HG02798 (cell line): ENCODE measurements around the gene ABCC6.
"Not testable (repeated sequence)": the region's sequence is repeated elsewhere in the genome, so short reads cannot be mapped to it uniquely, and the experiment has no call there.

Source experiments
- ATAC-seq: cut with Tn5 transposase; IDR thresholded peaks from one replicate; pipeline ENCODE4 v1.9.1; 2021; ENCODE audit warnings: mild to moderate bottlenecking; ENCODE audit not compliant: unreplicated experiment, poor library complexity

The ABCC6 gene

DNA sequence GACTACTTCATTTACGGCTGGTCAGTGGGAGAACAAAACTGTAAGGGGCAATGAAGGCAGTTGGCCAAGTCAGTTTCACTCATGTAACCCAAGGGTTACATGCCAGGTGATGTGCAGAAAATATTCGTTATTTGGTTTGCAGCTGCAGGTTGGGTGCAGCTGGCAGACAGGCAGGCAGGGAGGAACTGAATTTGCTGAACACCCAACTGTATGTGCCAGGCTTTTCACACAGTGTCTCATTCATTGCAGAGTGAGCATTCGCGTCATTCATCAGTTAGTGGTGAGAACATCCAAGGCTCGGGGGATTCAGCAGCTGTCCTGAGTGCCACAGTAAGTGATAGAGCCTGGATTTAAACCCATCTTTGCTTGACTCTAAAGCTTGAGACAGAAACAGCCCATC, 59.7 kb downstream of the ABCC6 start:
- no peak for ATAC-seq

DNA sequence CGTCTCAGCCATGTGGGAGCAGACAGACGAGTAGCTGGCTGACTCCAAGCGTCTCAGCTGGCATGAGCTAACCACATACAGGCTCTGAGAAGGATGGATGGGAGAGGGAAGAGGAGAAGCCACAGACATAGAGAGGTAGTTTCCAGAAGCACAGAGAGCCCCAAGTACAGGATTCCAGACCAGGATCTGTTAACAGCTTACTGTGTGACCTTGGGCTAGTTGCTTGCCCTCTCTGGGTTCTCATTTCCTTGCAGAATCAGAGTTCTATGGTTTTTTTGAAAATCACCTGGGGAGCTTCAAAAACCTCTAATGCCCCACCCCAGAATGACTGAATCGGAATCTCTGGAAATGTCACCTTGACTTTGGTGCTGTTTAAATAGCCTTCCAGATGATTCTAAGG, 60.2 kb downstream of the ABCC6 start:
- no peak for ATAC-seq

DNA sequence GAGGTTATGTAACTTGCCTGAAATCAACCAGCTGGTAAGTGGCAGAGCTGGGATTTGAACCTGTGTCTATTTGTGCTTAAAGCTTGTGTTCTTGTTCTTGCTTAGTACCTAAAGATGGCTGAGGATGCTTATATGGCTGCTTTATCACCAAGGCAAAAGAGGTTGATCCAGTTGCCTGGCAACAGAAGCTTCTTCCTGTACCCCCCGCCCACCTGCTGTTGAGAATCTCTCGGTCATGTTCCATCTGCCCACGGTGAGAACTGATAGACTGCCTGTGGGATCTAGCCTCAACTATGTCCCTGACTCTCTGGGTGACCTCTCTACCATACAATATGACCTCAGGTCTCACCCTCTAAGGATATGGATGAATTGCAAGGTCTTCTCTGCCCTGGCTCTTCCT, 60.7 kb downstream of the ABCC6 start:
- no peak for ATAC-seq

DNA sequence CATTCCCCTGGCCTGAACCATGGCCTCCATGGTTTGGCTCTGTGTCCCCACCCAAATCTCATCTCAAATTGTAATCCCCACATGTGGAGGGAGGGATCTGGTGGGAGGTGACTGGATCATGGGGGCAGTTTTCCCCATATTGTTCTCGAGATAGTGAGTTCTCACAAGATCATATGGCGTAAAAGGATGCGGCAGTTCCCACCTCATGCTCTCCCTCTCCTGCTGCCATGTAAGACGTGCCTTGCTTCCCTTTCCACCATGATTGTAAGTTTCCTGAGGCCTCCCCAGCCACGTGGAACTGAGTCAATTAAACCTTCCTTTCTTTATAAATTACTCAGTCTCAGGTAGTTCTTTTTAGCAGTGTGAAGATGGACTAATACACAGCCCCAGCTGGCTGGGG, 61.5 kb downstream of the ABCC6 start:
- ATAC-seq: not testable (repeated sequence)

DNA sequence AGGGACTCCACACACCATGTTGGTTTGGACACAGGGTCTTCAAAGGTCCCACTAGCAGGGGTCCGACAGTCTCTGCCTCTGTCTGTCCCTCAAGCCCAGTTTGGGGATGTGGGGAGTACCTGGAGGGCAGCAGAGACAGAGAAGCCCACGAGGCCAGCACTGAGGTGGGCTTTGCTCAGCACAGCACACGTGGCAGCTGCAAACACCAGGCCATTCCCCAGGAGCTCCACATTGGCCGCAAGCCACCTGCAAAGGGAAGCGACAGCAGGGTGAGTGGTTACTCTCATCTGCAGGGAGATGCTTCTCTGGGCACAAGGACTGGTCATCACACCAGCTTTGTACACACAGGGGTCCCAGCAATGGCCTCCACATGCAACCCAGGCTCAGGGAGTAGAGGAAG, 62.0 kb downstream of the ABCC6 start:
- no peak for ATAC-seq

DNA sequence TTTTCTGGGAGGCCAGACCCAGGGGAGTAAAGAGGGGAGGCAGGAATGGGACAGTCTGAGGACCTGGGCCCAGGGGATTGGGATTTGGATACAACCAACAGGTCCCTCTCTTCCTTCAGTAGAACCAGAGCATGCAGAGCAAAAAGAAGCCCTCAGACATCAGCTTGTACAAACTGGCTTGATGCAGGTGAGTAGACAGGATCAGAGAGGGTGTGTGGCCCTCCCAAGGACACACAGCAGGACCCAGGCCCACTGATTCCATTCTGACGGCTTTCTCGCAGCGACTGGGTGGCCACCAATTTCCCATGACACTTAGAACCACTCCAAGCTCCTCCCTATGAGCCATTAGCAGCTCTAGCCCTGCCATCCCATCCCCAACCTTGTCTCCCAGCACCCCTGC, 63.6 kb downstream of the ABCC6 start:
- no peak for ATAC-seq

DNA sequence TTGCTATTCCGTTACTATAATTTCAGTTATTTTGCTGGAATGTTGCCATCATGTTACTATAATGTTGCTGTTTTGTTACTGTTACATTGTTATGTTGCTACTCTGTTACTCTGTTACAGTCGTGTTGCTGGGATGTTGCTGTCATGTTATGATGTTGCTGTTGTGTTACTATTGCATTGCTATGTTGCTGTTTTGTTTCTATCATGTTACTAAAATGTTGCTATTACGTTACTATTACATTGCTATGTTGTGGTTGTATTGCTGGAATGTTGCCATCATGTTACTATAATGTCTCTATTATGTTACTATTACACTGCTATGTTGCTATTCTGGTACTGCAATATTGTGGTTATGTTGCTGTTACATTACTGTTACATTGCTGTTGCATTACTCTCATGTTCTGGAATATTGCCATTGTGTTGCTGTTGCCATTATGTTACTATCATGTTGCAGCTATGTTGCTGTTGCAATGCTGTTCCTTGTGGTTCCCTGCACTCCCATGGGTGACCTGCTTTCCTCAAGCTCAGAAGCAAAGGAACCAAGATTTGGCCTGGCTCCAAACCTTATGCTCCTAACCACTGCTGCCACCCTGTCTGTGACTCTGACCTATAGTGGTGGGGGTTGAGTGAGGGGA, 64.4 kb downstream of the ABCC6 start:
- no peak for ATAC-seq

DNA sequence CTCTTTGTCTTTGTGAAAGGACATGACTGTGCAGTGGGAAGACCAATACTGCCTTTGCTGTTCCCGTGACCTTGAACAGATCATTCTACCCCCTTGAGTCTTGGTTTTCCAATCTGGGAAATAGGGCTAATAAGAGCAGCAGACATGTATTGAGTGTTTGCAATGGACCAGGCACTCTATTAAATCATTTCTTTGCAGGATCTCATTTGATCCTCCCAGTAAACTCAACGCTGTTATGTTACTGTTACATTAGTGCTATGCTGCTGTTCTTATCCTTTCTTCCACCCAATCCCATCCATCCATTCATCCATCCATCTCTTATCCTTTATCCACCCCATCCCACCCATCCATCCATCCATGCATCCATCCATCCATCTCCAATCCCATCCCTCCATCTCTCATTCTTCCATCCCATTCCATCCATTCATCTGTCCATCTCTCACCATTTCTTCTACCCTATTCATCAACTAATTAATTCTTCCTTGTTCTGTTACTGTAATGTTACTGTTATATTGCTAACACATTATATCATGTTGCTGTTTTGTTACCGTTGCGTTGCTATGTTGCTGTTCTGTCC, 65.1 kb downstream of the ABCC6 start:
- no peak for ATAC-seq

DNA sequence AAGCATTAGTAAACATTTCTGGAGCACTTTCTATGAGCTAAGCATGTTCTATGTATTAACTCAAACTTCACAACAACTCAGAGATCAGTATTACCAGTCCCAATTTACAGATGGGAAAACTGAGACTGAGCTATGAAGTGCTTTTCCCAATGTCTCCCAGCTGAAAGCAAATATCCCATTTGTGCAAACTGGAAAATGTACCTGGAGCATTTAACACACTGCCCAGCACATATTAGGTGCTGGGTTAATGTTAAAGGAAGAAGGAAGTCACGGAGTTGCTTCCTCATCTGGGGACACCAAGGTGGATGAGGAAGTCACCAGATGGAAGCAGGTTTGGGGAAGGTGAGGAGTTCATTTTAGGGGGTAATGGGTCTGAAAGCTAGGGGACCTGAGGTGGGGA, 66.1 kb downstream of the ABCC6 start:
- no peak for ATAC-seq

DNA sequence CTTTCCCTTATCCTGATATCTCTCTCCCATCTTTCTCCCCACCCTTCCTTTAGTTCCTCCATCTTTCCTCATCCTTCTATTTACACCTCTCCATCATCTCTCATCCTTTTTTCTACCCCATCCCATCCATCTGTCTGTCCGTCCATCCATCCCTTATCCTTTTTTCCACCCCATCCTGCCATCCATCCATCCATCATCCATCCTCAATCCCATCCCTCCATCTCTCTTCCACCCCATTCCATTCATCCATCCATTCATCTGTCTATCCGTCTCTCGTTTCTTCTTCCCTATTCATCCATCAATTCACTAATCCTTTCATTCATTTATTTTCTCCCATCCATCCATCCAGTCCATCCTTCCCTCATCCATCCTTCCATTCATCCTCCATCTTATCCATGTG, 68.1 kb downstream of the ABCC6 start:
- ATAC-seq: no peak

DNA sequence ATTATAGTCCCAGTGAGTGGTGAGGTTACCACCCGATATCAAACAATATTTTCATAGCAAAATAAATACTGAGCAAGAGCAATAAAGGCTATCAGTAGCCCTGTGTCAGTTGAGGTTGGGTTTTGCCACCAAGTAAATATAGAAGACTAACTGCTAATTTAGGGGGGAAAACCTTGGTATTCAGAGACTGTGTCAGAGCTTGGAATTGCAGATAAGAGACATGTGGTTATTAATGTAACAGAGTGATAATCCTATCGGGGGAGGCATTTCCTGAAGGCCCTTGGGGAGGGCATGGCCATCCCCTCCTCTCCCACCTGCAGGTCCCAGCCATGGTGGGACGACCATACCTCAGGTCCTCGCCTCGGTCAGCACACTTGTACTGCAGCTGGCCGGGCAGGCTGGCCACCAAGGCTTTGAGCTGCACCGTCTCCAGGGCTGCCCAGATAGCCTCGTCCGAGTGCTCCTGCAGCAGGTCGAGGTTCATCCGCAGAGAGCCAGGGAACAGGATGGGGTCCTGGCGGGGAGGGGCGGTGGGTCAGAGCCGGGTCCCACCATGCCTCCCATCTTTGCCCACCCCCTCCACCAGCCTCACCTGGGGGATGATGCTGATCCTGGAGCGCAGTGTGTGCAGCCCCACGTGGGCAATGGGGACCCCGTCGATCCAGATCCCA, 68.9 kb downstream of the ABCC6 start:
- ATAC-seq: no peak

DNA sequence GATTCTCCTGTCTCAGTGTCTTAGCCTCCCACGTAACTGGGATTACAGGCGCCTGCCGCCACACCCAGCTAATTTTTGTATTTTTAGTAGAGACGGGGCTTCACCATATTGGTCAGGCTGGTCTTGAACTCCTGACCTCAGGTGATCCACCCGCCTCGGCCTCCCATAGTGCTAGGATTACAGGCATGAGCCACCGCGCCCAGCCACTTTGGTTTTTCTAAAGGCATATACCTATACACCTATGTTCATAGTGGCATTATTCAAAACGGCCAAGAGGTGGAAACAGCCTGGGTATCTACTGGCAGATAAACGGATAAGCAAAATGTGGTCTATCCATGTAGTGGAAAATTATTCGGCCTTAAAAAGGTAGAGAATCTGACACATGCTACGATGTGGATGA, 70.3 kb downstream of the ABCC6 start:
- not testable (repeated sequence) for ATAC-seq

DNA sequence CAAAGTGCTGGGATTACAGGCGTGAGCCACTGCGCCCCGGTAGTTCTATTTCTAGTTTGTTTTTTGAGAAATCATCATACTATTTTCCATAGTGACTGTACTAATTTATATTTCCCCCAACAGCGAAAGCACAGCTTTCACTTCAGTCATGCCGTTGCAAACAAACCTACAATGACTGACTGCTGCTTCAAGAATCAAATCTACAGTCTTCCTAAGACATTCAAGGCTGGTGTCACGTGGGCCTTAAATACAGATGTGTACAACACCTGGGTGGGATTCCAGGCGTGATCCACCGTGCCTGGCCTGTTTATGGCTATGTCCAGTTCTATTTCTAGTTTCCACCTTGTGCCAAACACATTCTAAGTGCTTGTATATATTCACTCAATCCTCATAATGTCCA, 72.0 kb downstream of the ABCC6 start:
- ATAC-seq: no peak

DNA sequence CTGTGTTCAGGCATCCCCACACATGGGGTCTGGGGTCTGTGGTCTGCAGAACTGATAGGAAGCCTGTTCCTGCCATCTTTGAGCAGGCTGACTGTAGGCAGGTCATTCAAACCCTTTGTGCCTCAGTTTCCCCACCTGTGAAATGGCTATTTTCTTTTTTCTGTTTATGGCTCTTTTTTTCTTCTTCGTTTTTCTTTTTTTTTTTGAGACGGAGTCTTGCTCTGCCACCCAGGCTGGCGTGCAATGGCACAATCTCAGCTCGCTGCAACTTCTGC, 72.5 kb downstream of the ABCC6 start:
- ATAC-seq: no peak

DNA sequence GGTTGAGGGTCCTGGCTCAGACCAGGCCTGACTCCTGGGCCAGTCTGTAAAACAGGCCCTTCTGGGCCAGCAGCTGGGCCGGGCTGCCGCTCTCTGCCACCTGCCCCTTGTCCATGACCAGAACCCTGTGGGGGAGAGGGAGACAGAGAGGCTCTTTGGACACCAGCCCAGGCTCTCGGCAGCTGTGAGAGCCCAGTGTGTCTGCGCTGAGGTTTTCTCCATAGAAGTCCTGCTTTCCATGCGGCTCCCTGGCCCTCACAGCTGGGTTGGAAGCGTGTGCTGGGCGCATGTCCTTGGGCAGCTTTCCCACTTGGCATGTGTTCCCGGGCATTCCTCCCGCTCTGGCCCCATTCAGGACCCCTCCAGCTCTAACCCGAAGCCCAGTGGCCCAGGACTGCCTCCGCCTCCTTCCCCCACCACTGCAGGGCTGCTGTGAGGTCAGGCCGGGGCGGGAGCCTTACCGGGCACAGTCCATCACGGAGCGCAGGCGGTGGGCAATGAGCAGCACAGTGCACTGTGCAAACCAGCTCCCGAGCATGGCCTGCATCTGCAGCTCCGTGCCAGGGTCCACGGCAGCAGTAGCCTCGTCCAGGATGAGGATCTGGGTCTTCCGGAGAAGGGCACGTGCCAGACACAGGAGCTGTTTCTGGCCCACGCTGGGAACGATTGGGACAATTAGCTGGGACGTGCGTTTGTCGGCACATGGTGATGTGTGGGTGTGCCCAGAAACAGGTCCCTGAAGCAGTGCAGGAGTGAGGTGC, 73.0 kb downstream of the ABCC6 start:
- no peak for ATAC-seq

DNA sequence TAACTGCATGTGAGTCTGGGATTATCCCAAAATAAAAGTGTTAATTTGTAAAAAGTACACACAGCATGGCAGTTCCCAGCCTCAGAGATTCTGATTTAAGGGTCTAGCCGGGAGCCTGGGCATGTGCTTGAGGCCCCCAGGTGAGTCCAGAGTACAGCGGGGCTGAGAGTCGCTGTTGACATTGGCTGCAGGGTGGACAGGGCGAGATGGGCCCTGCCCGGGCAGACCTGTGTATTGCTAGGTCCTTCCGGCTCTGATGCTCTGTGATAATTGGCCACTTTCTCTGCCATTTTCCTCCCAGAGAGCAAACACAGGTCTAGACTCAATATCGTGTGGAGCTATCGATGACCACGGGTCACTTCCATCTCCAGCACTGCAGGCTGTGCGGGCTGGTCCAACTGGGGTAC, 73.6 kb downstream of the ABCC6 start:
- ATAC-seq: no peak

DNA sequence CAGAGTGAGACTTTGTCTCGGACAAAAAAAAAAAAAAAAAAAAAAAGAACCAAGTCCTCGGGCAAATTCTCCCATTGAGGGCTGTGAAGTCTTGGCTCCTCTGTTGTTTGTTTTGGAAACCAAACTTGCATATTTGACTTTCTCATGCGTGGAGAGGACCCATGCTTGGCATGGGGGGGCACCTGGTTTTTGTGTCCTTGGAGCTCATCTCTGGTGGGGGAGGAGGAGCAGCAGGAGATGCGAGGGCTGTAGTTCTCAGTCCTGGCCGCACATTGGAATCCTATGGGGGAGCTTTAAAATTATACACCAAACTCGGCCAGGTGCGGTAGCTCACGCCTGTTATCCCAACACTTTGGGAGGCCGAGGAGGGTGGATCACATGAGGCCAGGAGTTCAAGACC, 74.5 kb downstream of the ABCC6 start:
- no peak for ATAC-seq

DNA sequence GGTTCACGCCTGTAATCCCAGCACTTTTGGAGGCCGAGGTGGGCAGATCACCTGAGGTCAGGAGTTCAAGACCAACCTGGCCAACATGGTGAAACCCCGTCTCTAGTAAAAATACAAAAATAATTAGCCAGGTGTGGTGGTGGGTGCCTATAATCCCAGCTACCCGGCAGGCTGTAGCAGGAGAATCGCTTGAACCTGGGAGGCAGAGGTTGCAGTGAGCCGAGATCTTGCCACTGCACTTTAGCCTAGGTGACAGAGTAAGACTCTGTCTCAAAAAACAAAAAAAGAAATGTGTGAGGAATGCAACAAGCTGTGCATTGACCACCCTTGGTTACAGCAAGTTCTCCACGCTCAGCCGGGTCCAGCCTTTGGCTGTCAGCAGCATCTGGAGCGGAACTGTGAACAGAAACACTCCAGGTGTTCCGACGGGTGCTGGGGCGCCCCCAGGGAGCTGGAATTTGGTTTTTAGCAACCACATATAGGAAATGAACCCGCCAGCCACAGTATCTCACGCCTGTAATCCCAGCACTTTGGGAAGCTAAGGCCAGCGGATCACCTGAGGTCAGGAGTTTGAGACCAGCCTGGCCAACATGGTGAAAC, 75.2 kb downstream of the ABCC6 start:
- not testable (repeated sequence) for ATAC-seq

DNA sequence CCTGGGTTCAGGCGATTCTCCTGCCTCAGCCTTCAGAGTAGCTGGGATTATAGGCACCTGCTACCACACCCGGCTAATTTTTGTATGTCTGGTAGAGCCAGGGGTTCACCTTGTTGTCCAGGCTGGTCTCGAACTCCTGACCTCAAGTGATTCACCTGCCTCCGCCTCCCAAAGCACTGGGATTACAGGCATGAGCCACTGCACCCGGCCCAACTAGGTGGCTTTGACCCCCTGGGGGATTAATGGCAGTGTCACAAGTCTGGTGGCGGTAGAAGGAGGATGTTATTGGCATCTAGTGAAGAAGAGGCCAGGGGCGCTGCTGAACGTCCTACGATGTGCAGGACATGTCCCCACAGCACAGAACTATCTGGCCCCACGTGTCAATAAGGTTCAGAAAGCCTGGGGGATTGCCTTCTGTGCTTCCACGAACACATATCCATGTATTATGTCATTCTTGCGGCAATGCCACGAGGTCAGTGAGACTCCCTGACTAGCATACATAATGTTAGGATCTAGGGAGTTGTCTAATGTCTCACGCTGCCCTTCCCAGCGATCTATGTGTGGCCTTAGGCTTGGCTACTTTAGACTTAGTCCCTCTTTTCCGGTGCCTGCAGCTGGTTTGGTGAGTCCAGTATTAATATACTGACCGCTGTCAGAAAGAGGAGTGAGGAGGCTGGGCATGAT, 75.8 kb downstream of the ABCC6 start:
- ATAC-seq: no peak
